SK-N-SH (cell line): Measurements from ENCODE around the gene GSG1L.

Experiments
- GABPA ChIP-seq: IDR thresholded peaks from 2 replicates; pipeline ENCODE4 v1.4.0; 2012; ENCODE audit warnings: low read depth, mild to moderate bottlenecking
- RFX5 ChIP-seq: IDR thresholded peaks from 2 replicates; pipeline ENCODE4 v1.6.1; 2012; ENCODE audit warnings: mild to moderate bottlenecking, improper control_type of control experiment, low read length
- TF ChIP-seq, protein P1 (sequence below): fragments of 200-600 bp; sonication (generic); IDR thresholded peaks from 2 replicates; pipeline ENCODE4 v1.6.1; 2017; ENCODE audit warnings: antibody characterized with exemption, mild to moderate bottlenecking, moderate library complexity

DNA sequence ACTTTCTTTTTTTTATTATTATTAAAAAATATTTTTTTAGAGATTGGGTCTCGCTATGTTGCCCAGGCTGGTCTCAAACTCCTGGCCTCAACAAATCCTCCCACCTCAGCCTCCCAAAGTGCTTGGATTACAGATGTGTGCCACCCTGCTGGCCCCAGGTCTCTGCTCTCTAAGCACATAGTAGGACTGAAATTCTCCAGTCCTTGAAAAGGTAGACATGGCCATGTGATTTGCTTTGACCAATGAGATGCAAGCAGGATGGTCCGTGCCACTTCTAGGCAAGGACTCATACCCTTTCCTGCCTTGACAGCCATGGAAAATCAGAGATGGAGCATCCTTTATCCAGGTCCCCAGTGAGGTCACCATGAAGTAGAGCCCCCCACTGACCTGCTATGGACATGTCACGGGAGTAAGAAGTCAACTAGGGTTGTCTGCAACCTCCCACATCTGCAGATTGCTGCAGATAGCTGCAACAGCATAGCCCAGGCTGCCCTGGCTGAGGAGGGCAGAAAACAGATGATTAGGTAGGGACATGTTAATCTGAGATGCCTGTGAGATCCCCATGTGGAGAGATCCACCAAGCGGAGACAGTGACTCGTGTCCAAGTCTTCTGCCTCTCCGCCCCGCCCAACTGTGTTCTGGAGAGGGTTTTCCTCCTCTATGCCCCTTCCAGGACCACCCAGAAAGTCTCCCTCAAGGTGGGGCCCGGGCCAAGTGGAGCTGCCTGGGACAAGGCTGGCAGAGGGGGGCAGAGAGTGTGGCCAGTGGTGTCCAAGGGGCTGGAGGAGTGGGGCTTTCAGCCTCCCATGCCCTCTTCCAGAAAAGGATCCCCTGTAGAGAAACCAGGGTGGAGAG lies 11.0 kb downstream of the GSG1L start:
- TF ChIP-seq RFX5 (no peak), GABPA (no peak)
- TF ChIP-seq, protein P1, sequence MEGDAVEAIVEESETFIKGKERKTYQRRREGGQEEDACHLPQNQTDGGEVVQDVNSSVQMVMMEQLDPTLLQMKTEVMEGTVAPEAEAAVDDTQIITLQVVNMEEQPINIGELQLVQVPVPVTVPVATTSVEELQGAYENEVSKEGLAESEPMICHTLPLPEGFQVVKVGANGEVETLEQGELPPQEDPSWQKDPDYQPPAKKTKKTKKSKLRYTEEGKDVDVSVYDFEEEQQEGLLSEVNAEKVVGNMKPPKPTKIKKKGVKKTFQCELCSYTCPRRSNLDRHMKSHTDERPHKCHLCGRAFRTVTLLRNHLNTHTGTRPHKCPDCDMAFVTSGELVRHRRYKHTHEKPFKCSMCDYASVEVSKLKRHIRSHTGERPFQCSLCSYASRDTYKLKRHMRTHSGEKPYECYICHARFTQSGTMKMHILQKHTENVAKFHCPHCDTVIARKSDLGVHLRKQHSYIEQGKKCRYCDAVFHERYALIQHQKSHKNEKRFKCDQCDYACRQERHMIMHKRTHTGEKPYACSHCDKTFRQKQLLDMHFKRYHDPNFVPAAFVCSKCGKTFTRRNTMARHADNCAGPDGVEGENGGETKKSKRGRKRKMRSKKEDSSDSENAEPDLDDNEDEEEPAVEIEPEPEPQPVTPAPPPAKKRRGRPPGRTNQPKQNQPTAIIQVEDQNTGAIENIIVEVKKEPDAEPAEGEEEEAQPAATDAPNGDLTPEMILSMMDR: no peak
